GM18519 (cell line): Measurements from ENCODE around the gene SHANK3.

ENCODE experiments used
- ATAC-seq: cut with Tn5 transposase; IDR thresholded peaks from one replicate; pipeline ENCODE4 v1.9.1; 2021; ENCODE audit warnings: mild to moderate bottlenecking, moderate library complexity; ENCODE audit not compliant: unreplicated experiment, low FRiP score

SHANK3 gene

GRCh38 chr22:50677493-50678217, 5.0 kb downstream of the SHANK3 start:
- no peak for ATAC-seq

GRCh38 chr22:50678218-50678650, 5.6 kb downstream of the SHANK3 start:
- no peak for ATAC-seq

GRCh38 chr22:50678651-50679521, 6.3 kb downstream of the SHANK3 start:
- ATAC-seq = no peak

GRCh38 chr22:50683086-50683993, 10.7 kb downstream of the SHANK3 start:
- ATAC-seq = no peak

- no peak for ATAC-seq
Measured at GRCh38 chr22:50683994-50684371, 11.4 kb downstream of the SHANK3 start.

GRCh38 chr22:50684501-50684900, 11.9 kb downstream of the SHANK3 start:
- no peak for ATAC-seq

- ATAC-seq = no peak
Measured at GRCh38 chr22:50684986-50685385, 12.4 kb downstream of the SHANK3 start.

- ATAC-seq = no peak
Measured at GRCh38 chr22:50686794-50687193, 14.2 kb downstream of the SHANK3 start.

- ATAC-seq = no peak
Measured at GRCh38 chr22:50687829-50688228, 15.2 kb downstream of the SHANK3 start.

- no peak for ATAC-seq
Measured at GRCh38 chr22:50688448-50688847, 15.8 kb downstream of the SHANK3 start.

- ATAC-seq = no peak
Measured at GRCh38 chr22:50691521-50691920, 18.9 kb downstream of the SHANK3 start.

GRCh38 chr22:50693462-50693861, 20.8 kb downstream of the SHANK3 start:
- no peak for ATAC-seq

GRCh38 chr22:50694099-50694605, 21.5 kb downstream of the SHANK3 start:
- ATAC-seq = no peak

- no peak for ATAC-seq
Measured at GRCh38 chr22:50694766-50695420, 22.3 kb downstream of the SHANK3 start.

- ATAC-seq = no peak
Measured at GRCh38 chr22:50695421-50696250, 23.0 kb downstream of the SHANK3 start.

- ATAC-seq = no peak
Measured at GRCh38 chr22:50696251-50696798, 23.7 kb downstream of the SHANK3 start.

- ATAC-seq = no peak
Measured at GRCh38 chr22:50696799-50697561, 24.4 kb downstream of the SHANK3 start.
